ACHN (cell line): ENCODE measurements around the gene QSER1.
"Not testable (repeated sequence)": the region's sequence is repeated elsewhere in the genome, so short reads cannot be mapped to it uniquely, and the experiment has no call there.

Source experiments
- DNase-seq: peaks from one replicate; pipeline ENCODE4 v3.0.0-alpha.2; 2015
- in situ Hi-C: cut with HindIII; loops from 2 replicates; pipeline ENCODE4 v1.10.0; 2017; ENCODE audit warnings: low sequenced_read_pairs, low pct_ligation_motif_present, low pct_unique_long_range_greater_than_20kb

Gene QSER1

GRCh38 chr11:32968541-32968940 is 75.9 kb downstream of the QSER1 start:
- DNase-seq = no peak
- in situ Hi-C loops = no loop called here

- in situ Hi-C loops, DNase-seq: not testable (repeated sequence)
Measured at GRCh38 chr11:32972233-32972632, 79.6 kb downstream of the QSER1 start.

- in situ Hi-C loops = no loop called here
- DNase-seq = no peak
Measured at GRCh38 chr11:32972781-32973180, 80.2 kb downstream of the QSER1 start.

- in situ Hi-C loops = no loop called here
- DNase-seq = no peak
Measured at GRCh38 chr11:32982626-32983025, 90.0 kb downstream of the QSER1 start.

- DNase-seq = no peak
- in situ Hi-C loops = no loop called here
Measured at GRCh38 chr11:32983506-32983905, 90.9 kb downstream of the QSER1 start.

GRCh38 chr11:32985600-32985999 is 93.0 kb downstream of the QSER1 start:
- in situ Hi-C loops = no loop called here

GRCh38 chr11:32987851-32988250 is 95.2 kb downstream of the QSER1 start:
- DNase-seq = no peak
- in situ Hi-C loops = no loop called here

More at GRCh38 chr11:32985600-32985999, 93.0 kb downstream of the QSER1 start:
- no peak for DNase-seq

- in situ Hi-C loops = no loop called here
- no peak for DNase-seq
Measured at GRCh38 chr11:32990481-32990880, 97.9 kb downstream of the QSER1 start.

GRCh38 chr11:32991427-32991826 is 98.8 kb downstream of the QSER1 start:
- DNase-seq = no peak
- in situ Hi-C loops = no loop called here

- DNase-seq = no peak
- in situ Hi-C loops = no loop called here
Measured at GRCh38 chr11:32991898-32992297, 99.3 kb downstream of the QSER1 start.

GRCh38 chr11:33000181-33000580 is 107.6 kb downstream of the QSER1 start:
- DNase-seq = no peak
- in situ Hi-C loops = no loop called here

- in situ Hi-C loops = no loop called here
- DNase-seq = no peak
Measured at GRCh38 chr11:33001281-33001680, 108.7 kb downstream of the QSER1 start.

- DNase-seq = no peak
- in situ Hi-C loops = no loop called here
Measured at GRCh38 chr11:33001751-33002542, 109.3 kb downstream of the QSER1 start.

- no peak for DNase-seq
- in situ Hi-C loops = no loop called here
Measured at GRCh38 chr11:33005175-33005574, 112.6 kb downstream of the QSER1 start.

- in situ Hi-C loops = no loop called here
Measured at GRCh38 chr11:33006010-33006409, 113.4 kb downstream of the QSER1 start.

GRCh38 chr11:33013755-33014154 is 121.1 kb downstream of the QSER1 start:
- in situ Hi-C loops = no loop called here
- no peak for DNase-seq

More at GRCh38 chr11:33006010-33006409, 113.4 kb downstream of the QSER1 start:
- no peak for DNase-seq

- DNase-seq = peak; percentile 90
Measured at GRCh38 chr11:33015621-33016551, 123.3 kb downstream of the QSER1 start, which contains the start of gene DEPDC7. TSS of gene DEPDC7 (plus strand) at chr11:33015878. CDS start at chr11:33015956, 78 bp downstream.

GRCh38 chr11:33016654-33017053 is 124.0 kb downstream of the QSER1 start:
- DNase-seq = peak; percentile 10
- in situ Hi-C loops = no loop called here

More at GRCh38 chr11:33015621-33016551, 123.3 kb downstream of the QSER1 start, which contains the start of gene DEPDC7:
- in situ Hi-C loops = no loop called here

- no peak for DNase-seq
- in situ Hi-C loops = no loop called here
Measured at GRCh38 chr11:33017478-33017877, 124.9 kb downstream of the QSER1 start.
